GM23248 (cell line): ENCODE data around the gene CROCC.
"Not testable (repeated sequence)": the region's sequence is repeated elsewhere in the genome, so short reads cannot be mapped to it uniquely, and the experiment has no call there.

Source experiments
- EZH2 ChIP-seq: fragments of 200-600 bp; sonication (generic); IDR thresholded peaks from 2 replicates; pipeline ENCODE4 v1.6.1; 2018; ENCODE audit warnings: antibody characterized with exemption, mild to moderate bottlenecking; ENCODE audit not compliant: insufficient read depth, poor library complexity, severe bottlenecking
- EZH2phosphoT487 ChIP-seq: fragments of 200-600 bp; sonication (generic); IDR thresholded peaks from 2 replicates; pipeline ENCODE4 v1.6.1; 2018; ENCODE audit warnings: antibody characterized with exemption, moderate library complexity, mild to moderate bottlenecking, low read depth; ENCODE audit not compliant: insufficient read depth

GRCh38 chr1:16897653-16898052 is 24.1 kb upstream of the CROCC start:
- TF ChIP-seq EZH2, EZH2phosphoT487: not testable (repeated sequence)
